NCI-H128 (cell line): ENCODE measurements around the gene KIAA0930.
A peak's percentile ranks its signal among the peaks of the same experiment; 100 is the strongest.
"Not testable (repeated sequence)": the region's sequence is repeated elsewhere in the genome, so short reads cannot be mapped to it uniquely, and the experiment has no call there.

Experiments
- DNase-seq: peaks from one replicate; lab custom pipeline; 2025; ENCODE audit not compliant: unreplicated experiment; lab: John Stamatoyannopoulos, UW

Gene KIAA0930

GRCh38 chr22:45240810-45241631 is at the start of gene KIAA0930:
KIAA0930 (minus strand) TSS chr22:45240894; CDS start chr22:45240703, 191 bp downstream.
- DNase-seq: no peak

- no peak for DNase-seq
Measured at GRCh38 chr22:45286854-45287551, 46.3 kb upstream of the KIAA0930 start.

GRCh38 chr22:45285263-45286058 is 44.8 kb upstream of the KIAA0930 start:
- no peak for DNase-seq

GRCh38 chr22:45284705-45285262 is 44.1 kb upstream of the KIAA0930 start, which contains the start of gene UPK3A:
UPK3A (plus strand) TSS chr22:45284949; CDS start chr22:45285014, 65 bp downstream.
- no peak for DNase-seq

GRCh38 chr22:45281010-45281409 is 40.3 kb upstream of the KIAA0930 start:
- DNase-seq: no peak

- DNase-seq: no peak
Measured at GRCh38 chr22:45280587-45280980, 39.9 kb upstream of the KIAA0930 start.

- no peak for DNase-seq
Measured at GRCh38 chr22:45278125-45278524, 37.4 kb upstream of the KIAA0930 start.

- not testable (repeated sequence) for DNase-seq
Measured at GRCh38 chr22:45277720-45278119, 37.0 kb upstream of the KIAA0930 start.

GRCh38 chr22:45276507-45277105 is 35.9 kb upstream of the KIAA0930 start:
- DNase-seq: no peak

- no peak for DNase-seq
Measured at GRCh38 chr22:45273452-45274075, 32.9 kb upstream of the KIAA0930 start.

GRCh38 chr22:45272498-45272897 is 31.8 kb upstream of the KIAA0930 start:
- no peak for DNase-seq

GRCh38 chr22:45271667-45272201 is 31.0 kb upstream of the KIAA0930 start:
- DNase-seq: no peak

GRCh38 chr22:45270095-45271020 is 29.7 kb upstream of the KIAA0930 start:
- no peak for DNase-seq

- DNase-seq: peak; percentile 33
Measured at GRCh38 chr22:45268958-45269844, 28.5 kb upstream of the KIAA0930 start.

GRCh38 chr22:45268167-45268957 is 27.7 kb upstream of the KIAA0930 start:
- DNase-seq: no peak

- DNase-seq: no peak
Measured at GRCh38 chr22:45265535-45265934, 24.8 kb upstream of the KIAA0930 start.
